Activated CD4-positive, alpha-beta T cell treated with anti-CD3 and anti-CD28 coated beads, Interleukin-2, amount 10 ng/mL, durations not matched to agents 7 days and 5 days (primary cell): Measurements from ENCODE around the gene ASMTL. TPM values are rescaled to one million over a fixed set of nuclear protein-coding genes. Genes with fewer than 3 reads are reported as not detected.
"Not testable (repeated sequence)": the region's sequence is repeated elsewhere in the genome, so short reads cannot be mapped to it uniquely, and the experiment has no call there.

ENCODE experiments used
- CTCF ChIA-PET: fragments of 350-600 bp; sonication (Branson Sonifier 250); formaldehyde crosslinking; loops from one replicate; lab custom pipeline; 2021; ENCODE audit warnings: antibody characterized with exemption; lab: Charles Lee
- POLR2A ChIA-PET: fragments of 350-600 bp; sonication (Branson Sonifier 250); formaldehyde crosslinking; loops from one replicate; lab custom pipeline; 2021; ENCODE audit warnings: antibody characterized with exemption; lab: Charles Lee
- DNase-seq: peaks from one replicate; pipeline ENCODE4 v3.0.0-alpha.2; 2020
- H3K27ac Mint-ChIP-seq: one replicate; pipeline ENCODE4 v1.8.0; 2021; ENCODE audit warnings: mild to moderate bottlenecking, moderate library complexity, mixed read lengths
- H3K27me3 Mint-ChIP-seq: one replicate; pipeline ENCODE4 v1.8.0; 2021; ENCODE audit warnings: mixed read lengths
- H3K36me3 Mint-ChIP-seq: one replicate; pipeline ENCODE4 v1.8.0; 2021; ENCODE audit warnings: low read depth, mixed read lengths
- H3K4me1 Mint-ChIP-seq: one replicate; pipeline ENCODE4 v1.8.0; 2021; ENCODE audit warnings: mixed read lengths
- H3K4me3 Mint-ChIP-seq: one replicate; pipeline ENCODE4 v1.8.0; 2021; ENCODE audit warnings: mild to moderate bottlenecking, moderate library complexity, mixed read lengths
- H3K9me3 Mint-ChIP-seq: one replicate; pipeline ENCODE4 v1.8.0; 2021; ENCODE audit warnings: mixed read lengths
- total RNA-seq, 2 experiments: library from RNA; stranded (reverse); gene quantifications; one replicate each; pipeline ENCODE4 v1.2.3, GENCODE V29; 2021

Gene ASMTL
- total RNA-seq, 2 experiments from 2014 or later: 30.7 to 33.9 TPM

GRCh38 chrX:1416327-1416784 lies 36.4 kb downstream of the ASMTL start:
- Mint-ChIP-seq H3K27me3 (no peaks in the 10 kb centered on the region), H3K4me1 (no peaks in the 10 kb centered on the region), H3K9me3 (peaks cover 5% of the 10 kb centered on the region), H3K36me3 (peaks cover 42% of the 10 kb centered on the region), H3K4me3 (no peak overlapping the region), H3K27ac (no peak overlapping the region)
- ChIA-PET CTCF (no interaction called here), POLR2A (no interaction called here)
- no peak for DNase-seq

- no peaks in the 10 kb centered on the region for H3K9me3 Mint-ChIP-seq
Observed at GRCh38 chrX:1412551-1413161, 40.1 kb downstream of the ASMTL start.

GRCh38 chrX:1411326-1411725 lies 41.4 kb downstream of the ASMTL start:
- ChIA-PET POLR2A (no interaction called here), CTCF (no interaction called here)
- Mint-ChIP-seq H3K27me3 (no peaks in the 10 kb centered on the region), H3K4me1 (no peaks in the 10 kb centered on the region), H3K36me3 (peaks cover 27% of the 10 kb centered on the region), H3K4me3 (no peak overlapping the region), H3K27ac (no peak overlapping the region), H3K9me3 (no peaks in the 10 kb centered on the region)
- DNase-seq: no peak

More at GRCh38 chrX:1412551-1413161, 40.1 kb downstream of the ASMTL start:
- H3K4me1 Mint-ChIP-seq: no peaks in the 10 kb centered on the region
- POLR2A ChIA-PET: no interaction called here
- DNase-seq: no peak
- H3K27me3 Mint-ChIP-seq: no peaks in the 10 kb centered on the region
- H3K27ac Mint-ChIP-seq: no peak overlapping the region
- peaks cover 27% of the 10 kb centered on the region for H3K36me3 Mint-ChIP-seq
- CTCF ChIA-PET: no interaction called here
- no peak overlapping the region for H3K4me3 Mint-ChIP-seq

- H3K36me3 Mint-ChIP-seq: peaks cover 5% of the 10 kb centered on the region
- H3K4me1 Mint-ChIP-seq: no peaks in the 10 kb centered on the region
- DNase-seq: no peak
- H3K4me3 Mint-ChIP-seq: no peak overlapping the region
- H3K27ac Mint-ChIP-seq: no peak overlapping the region
- CTCF ChIA-PET: no interaction called here
- no peaks in the 10 kb centered on the region for H3K27me3 Mint-ChIP-seq
- no peaks in the 10 kb centered on the region for H3K9me3 Mint-ChIP-seq
- POLR2A ChIA-PET: no interaction called here
Observed at GRCh38 chrX:1407035-1407434, 45.7 kb downstream of the ASMTL start.

- H3K27me3 Mint-ChIP-seq, H3K4me1 Mint-ChIP-seq, H3K4me3 Mint-ChIP-seq, CTCF ChIA-PET, H3K36me3 Mint-ChIP-seq, H3K27ac Mint-ChIP-seq, POLR2A ChIA-PET, H3K9me3 Mint-ChIP-seq, DNase-seq: not testable (repeated sequence)
Observed at GRCh38 chrX:1405769-1406168, 46.9 kb downstream of the ASMTL start.

GRCh38 chrX:1403867-1404266 lies 48.8 kb downstream of the ASMTL start:
- H3K4me3 Mint-ChIP-seq, H3K27ac Mint-ChIP-seq, DNase-seq, H3K9me3 Mint-ChIP-seq, POLR2A ChIA-PET, H3K36me3 Mint-ChIP-seq, H3K4me1 Mint-ChIP-seq, CTCF ChIA-PET, H3K27me3 Mint-ChIP-seq: not testable (repeated sequence)

GRCh38 chrX:1403228-1403627 lies 49.5 kb downstream of the ASMTL start:
- H3K9me3 Mint-ChIP-seq: no peaks in the 10 kb centered on the region
- CTCF ChIA-PET: no interaction called here
- H3K27ac Mint-ChIP-seq: no peak overlapping the region
- no peaks in the 10 kb centered on the region for H3K27me3 Mint-ChIP-seq
- peaks cover 2% of the 10 kb centered on the region for H3K36me3 Mint-ChIP-seq
- no peak overlapping the region for H3K4me3 Mint-ChIP-seq
- H3K4me1 Mint-ChIP-seq: no peaks in the 10 kb centered on the region
- POLR2A ChIA-PET: no interaction called here
- no peak for DNase-seq

GRCh38 chrX:1401611-1402430 lies 50.9 kb downstream of the ASMTL start:
- no peak overlapping the region for H3K4me3 Mint-ChIP-seq
- H3K27ac Mint-ChIP-seq: no peak overlapping the region
- H3K9me3 Mint-ChIP-seq: no peaks in the 10 kb centered on the region
- no peak for DNase-seq
- H3K4me1 Mint-ChIP-seq: no peaks in the 10 kb centered on the region
- ChIA-PET POLR2A (no interaction called here), CTCF (no interaction called here)
- peaks cover 4% of the 10 kb centered on the region for H3K36me3 Mint-ChIP-seq
- H3K27me3 Mint-ChIP-seq: no peaks in the 10 kb centered on the region

- peaks cover 12% of the 10 kb centered on the region for H3K36me3 Mint-ChIP-seq
- H3K27me3 Mint-ChIP-seq: no peaks in the 10 kb centered on the region
- POLR2A ChIA-PET: no interaction called here
- DNase-seq: no peak
- CTCF ChIA-PET: no interaction called here
- no peaks in the 10 kb centered on the region for H3K9me3 Mint-ChIP-seq
- no peak overlapping the region for H3K27ac Mint-ChIP-seq
- H3K4me3 Mint-ChIP-seq: no peak overlapping the region
- H3K4me1 Mint-ChIP-seq: peaks cover 3% of the 10 kb centered on the region
Observed at GRCh38 chrX:1400742-1401471, 51.8 kb downstream of the ASMTL start.

GRCh38 chrX:1400049-1400448 lies 52.7 kb downstream of the ASMTL start:
- ChIA-PET CTCF (no interaction called here), POLR2A (no interaction called here)
- no peak overlapping the region for H3K27ac Mint-ChIP-seq
- H3K4me3 Mint-ChIP-seq: no peak overlapping the region
- peaks cover 12% of the 10 kb centered on the region for H3K4me1 Mint-ChIP-seq
- H3K9me3 Mint-ChIP-seq: no peaks in the 10 kb centered on the region
- H3K27me3 Mint-ChIP-seq: no peaks in the 10 kb centered on the region
- peaks cover 20% of the 10 kb centered on the region for H3K36me3 Mint-ChIP-seq
- no peak for DNase-seq

GRCh38 chrX:1398431-1399340 lies 54.0 kb downstream of the ASMTL start:
- H3K9me3 Mint-ChIP-seq: no peaks in the 10 kb centered on the region
- peaks cover 23% of the 10 kb centered on the region for H3K4me1 Mint-ChIP-seq
- peak overlapping the region; percentile 25 for H3K27ac Mint-ChIP-seq
- POLR2A ChIA-PET: no interaction called here
- no peaks in the 10 kb centered on the region for H3K27me3 Mint-ChIP-seq
- peaks cover 24% of the 10 kb centered on the region for H3K36me3 Mint-ChIP-seq
- CTCF ChIA-PET: no interaction called here
- no peak for DNase-seq
- H3K4me3 Mint-ChIP-seq: no peak overlapping the region

GRCh38 chrX:1397441-1398270 lies 55.1 kb downstream of the ASMTL start:
- Mint-ChIP-seq H3K9me3 (no peaks in the 10 kb centered on the region), H3K27me3 (no peaks in the 10 kb centered on the region), H3K4me1 (peaks cover 30% of the 10 kb centered on the region), H3K27ac (no peak overlapping the region), H3K36me3 (peaks cover 24% of the 10 kb centered on the region), H3K4me3 (no peak overlapping the region)
- ChIA-PET CTCF (no interaction called here), POLR2A (no interaction called here)
- DNase-seq: no peak
